NCI-H345 (cell line): ENCODE data around the gene AGPAT4.
"Not testable (repeated sequence)": the region's sequence is repeated elsewhere in the genome, so short reads cannot be mapped to it uniquely, and the experiment has no call there.

Experiments used
- DNase-seq: peaks from one replicate; lab custom pipeline; 2025; lab: John Stamatoyannopoulos, UW

The AGPAT4 gene

GRCh38 chr6:161138543-161139303 lies 135.1 kb downstream of the AGPAT4 start:
- peak; percentile 1 for DNase-seq

- DNase-seq, result no peak
Measured at GRCh38 chr6:161137839-161138542, 135.9 kb downstream of the AGPAT4 start.

DNA sequence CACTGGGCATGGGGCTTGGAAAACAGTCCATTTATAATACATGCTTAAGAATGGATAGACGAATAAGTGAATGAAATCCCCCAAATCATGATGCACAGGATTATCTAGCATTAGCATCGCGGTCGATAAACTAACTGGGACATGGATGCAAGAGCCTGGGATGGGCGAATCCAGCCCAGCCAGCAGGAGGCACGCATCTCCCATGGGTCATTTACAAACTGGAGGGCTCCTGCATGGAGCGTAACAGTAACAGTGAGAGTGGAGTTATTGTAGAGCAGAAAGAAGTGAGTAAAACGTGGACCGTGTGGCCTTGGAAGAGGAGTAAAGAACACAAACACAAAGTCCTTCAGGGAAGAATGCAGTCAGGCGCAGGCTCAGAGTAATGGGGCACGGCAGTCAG lies 136.5 kb downstream of the AGPAT4 start:
- no peak for DNase-seq

GRCh38 chr6:161136655-161137054 lies 137.2 kb downstream of the AGPAT4 start:
- no peak for DNase-seq

DNA sequence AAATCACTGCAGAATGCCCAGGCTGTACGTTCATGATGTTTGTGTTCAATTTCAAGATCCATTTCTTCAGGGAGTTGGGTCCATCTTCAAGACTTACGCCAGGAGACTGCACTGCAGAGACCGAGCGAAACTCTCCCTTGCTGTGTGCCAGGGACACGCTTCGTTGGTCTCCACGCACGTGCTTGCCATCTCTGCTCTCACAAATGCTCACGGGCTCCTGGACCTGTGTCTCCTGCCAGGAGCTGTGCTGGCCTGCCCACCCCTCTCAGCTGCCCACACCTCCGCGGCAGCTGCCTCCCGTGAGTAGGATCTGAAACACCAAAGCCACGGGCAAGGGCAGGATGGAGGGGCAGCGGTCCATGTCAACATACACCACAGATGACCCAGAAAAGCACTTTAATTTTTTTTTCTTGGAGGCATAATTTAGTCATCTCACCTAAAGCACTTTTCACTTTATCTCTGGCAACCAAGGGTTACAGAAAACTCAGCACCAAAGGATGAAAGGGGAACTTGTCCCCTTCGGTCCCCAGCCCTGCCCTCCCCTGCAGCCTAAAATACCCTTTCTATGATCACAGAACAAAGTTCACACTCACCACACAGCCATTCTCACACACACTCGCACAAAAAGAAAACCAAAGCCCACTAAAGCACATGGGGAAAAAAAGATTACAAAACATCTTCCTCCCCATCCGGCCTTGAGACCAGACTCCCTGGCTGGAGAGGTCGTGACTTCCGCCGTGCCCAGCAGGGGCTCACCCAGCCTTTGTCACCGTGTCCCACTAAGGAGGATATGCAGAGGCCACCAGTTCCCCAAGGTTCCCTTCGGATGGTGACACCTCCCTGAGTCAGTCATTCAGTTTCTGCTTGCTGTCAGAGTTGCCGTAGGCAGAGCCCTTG lies 137.9 kb downstream of the AGPAT4 start:
- DNase-seq, result no peak

DNA sequence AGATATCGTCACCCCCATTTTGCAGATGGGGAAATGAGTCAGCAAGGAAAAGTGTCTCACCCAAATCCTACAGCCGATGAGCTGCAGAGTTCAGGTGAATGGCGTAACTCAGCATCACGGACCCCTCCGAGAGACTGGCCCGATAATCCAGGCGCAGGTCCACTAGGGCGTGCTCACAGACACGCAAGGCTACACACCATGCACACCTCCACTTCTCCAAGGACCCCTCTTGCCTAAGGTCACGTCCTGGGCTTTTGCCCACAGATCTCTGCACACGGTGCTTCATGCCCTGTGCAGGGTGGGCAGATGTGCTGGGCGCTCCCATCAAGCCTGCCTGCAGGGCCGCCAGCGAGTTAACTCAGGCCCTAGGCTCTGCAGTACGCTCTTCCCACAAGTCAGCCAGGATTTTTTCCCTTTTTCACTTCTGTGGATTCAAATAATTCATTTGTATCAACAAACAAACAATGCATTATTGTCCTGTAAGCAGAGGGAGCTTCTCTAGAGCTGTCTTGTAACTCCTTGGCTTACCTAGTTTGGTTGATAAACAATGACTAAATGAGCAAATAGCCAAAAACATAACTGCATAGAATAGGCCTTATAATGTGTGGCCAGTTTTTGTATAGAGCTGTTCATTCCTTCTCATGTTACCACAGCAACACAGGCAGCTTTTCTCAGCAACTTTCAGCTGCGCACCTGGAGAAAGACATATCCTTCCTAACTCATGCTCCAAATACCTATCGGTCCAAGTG lies 139.1 kb downstream of the AGPAT4 start:
- DNase-seq, result no peak

DNA sequence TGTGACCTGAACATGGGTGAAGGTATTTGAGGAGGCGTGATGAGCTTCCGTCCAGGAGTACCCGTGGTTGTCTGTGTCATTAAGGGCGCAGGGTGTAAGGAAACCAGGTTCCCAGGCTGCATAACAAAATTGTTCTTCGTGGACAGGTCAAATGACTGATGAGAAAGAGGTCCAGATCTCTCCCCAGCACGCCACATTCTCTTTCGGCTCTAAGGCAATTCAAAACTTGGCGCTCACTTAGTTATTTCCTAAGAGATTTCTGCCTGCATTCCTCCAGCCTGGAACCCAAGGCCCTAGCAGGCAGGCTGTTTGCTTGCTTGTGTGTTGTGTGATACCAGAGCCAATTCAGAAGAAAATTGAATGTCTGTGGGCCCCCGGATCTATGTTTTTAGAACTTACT lies 139.9 kb downstream of the AGPAT4 start:
- no peak for DNase-seq

GRCh38 chr6:161132384-161132783 lies 141.5 kb downstream of the AGPAT4 start:
- no peak for DNase-seq

DNA sequence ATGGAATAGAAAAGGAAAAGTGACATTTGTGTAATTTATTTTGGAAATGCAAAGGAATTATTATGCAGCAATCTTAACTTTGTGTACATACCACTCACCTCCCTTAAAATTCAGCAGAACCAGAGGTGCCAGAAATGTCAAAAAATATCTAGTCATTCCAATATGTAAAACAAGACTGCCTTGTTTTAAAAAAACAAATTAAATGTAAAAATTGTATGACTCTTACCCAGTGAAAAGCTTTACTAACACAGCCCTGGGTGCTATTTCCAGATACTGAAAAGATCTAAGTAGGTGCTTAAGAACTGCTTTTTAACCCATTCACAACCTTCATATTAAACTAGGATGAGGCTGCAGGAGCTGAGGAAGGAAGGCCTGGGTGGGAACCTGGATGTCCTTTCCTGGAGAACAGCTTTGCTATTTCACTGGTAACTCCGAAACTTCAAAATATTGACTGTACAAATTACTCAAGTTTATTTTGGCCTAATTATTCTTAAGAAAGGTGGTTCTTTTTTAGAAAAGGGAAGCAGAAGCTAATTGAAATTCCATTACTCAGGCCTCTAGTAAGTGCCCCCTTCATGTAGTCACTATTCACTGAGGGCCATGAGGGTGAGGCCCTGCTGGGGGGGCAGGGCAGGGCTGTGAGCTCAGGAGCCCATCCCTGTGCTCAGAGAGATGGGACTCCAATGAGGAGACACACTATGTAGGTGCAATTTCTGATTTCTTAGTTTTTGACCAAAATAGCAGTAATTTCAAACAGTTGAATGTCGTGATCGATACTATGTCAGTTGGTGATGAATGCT lies 142.7 kb downstream of the AGPAT4 start:
- DNase-seq, result no peak

GRCh38 chr6:161130541-161130940 lies 143.3 kb downstream of the AGPAT4 start:
- DNase-seq, result no peak

DNA sequence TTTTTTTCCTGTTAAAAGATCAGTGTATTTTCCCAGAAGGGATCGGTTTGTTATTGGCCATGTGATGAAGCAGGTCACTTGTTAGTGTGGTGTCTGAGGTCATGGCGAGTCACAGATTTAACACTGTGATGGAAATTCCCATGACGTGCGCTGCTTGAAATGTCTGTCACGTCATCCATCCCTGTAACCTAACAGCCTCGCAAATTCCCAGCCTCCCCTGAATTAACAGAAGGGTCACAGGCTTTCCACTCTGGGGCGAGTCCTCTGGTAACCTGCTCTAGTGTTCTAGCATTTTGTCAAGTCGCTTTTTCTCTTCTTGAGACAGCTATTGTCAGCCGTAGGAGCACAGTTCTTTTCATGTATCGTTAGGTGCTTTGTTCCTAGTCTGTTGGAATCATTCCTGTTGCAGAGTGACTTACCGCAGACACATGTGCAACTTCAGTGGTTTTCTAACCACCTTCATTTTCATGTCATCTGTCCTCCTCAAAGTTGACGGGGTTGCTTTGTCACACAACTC lies 145.1 kb downstream of the AGPAT4 start:
- DNase-seq, result no peak

GRCh38 chr6:161128230-161128629 lies 145.6 kb downstream of the AGPAT4 start:
- no peak for DNase-seq

DNA sequence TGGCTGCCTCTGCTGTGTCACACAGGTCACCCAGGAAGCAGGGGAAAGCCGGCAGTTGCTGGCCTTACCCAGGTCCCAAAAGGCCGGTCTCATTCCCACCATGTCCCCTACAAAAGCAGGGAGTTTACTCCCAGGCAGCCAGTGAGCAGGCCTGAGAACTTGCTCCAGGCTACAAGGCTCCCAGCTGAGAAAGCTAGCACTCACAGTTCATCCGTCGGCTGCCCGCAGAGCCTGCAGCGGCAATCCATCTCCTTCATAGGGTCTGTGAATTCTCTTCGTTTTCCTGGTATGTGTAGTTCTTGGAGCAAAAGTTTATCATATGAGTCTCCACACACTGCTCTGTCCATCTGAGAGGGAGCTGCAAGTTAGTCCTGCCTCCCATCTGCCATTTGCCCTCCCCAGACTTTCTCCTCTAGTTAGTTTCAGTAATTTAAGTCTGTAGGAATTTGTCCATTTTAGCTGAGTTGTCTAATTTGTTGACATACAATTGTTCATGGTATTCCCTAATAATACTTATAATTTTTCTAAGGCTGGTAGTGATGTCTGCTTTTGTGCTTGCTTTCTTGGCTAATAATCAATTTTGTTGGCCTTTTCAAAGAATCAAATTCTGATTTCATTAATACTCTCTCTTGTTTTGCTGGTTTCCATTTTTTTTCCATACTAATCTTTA lies 146.7 kb downstream of the AGPAT4 start:
- DNase-seq, result no peak

GRCh38 chr6:161125591-161125990 lies 148.3 kb downstream of the AGPAT4 start:
- DNase-seq, result no peak

- DNase-seq, result not testable (repeated sequence)
Measured at GRCh38 chr6:161123319-161123718, 150.5 kb downstream of the AGPAT4 start.

DNA sequence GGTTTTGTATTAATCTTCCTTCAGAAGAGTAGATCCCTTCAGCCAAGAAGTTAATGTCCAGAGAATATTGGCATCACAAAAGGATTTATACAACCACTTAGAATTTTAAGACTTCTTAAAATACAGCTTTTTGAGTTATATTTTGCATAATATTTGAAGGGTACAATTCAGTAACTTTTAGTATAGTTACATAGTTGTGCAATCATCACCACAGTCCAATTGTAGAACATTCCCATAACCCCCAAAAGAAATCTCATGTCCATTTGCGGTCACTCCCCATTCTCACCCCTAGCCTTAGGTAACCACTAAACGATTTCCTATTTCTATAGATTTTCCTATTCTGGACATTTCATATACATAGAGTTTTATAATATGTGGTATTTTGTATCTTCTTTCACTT lies 155.9 kb downstream of the AGPAT4 start:
- no peak for DNase-seq

DNA sequence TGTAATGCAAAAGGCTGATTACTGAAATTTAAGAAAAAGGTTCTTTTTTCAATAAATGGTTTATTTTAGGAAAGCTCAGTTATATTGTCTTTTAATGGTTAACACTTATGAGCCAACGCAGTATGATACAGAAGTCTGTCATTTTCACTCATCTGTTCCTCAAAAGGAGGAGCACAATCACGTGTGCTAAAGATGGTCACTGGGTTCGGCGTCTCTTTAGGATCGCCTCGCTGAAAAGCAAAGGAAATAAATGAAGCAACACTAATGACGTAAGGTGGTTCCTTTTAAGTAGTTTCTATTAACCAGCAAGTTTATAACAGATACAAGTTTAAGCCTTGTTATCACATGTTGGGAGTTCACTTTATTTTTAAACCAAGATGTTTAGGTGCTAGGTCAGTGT lies 156.6 kb downstream of the AGPAT4 start:
- DNase-seq, result no peak

DNA sequence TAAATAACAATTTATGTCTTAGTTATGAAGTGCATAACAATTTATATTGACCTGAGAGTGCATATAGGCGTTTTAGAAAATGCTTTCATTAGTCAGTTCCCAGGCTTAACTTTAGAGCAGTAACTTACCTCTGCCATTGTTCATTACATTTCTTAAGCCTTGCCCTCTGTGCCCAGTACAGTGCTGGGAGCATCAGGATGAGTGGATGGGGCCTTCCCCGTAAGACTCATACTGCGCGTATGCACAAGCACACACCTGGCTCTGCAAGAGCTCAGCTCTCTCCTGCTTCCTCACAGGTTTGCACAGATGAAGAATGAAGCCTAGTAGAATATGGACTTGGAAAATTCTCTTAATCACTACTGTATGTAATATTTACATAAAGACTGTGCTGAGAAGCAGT lies 157.3 kb downstream of the AGPAT4 start:
- no peak for DNase-seq

- no peak for DNase-seq
Measured at GRCh38 chr6:161115468-161115867, 158.4 kb downstream of the AGPAT4 start.

GRCh38 chr6:161111261-161111660 lies 162.6 kb downstream of the AGPAT4 start:
- no peak for DNase-seq
